Muscle of back (tissue), 11 donors: ENCODE data around the gene FBXW7. TPM values are rescaled to one million over a fixed set of nuclear protein-coding genes. Genes with fewer than 3 reads are reported as not detected.

Source experiments
- DNase-seq, 3 donors: peaks; one replicate each; pipeline versions ENCODE4 v3.0.0 to v3.0.0-alpha.2; 2013
- polyA plus RNA-seq, 10 donors: library from polyadenylated mRNA; unstranded; fragments of 120-200 nt; gene quantifications; one replicate each; pipeline ENCODE4 v1.2.1, GENCODE V29; 2013; ENCODE audit not compliant: insufficient read length in 10 of 10

Gene FBXW7
- polyA plus RNA-seq, 10 donors, result 19.8 to 38.0 (median 29.3) TPM

- peak in 1 of 3 donors; percentile 8 for DNase-seq
Observed at GRCh38 chr4:152374606-152375285, 161.1 kb downstream of the FBXW7 start.

- no peak for DNase-seq
Observed at GRCh38 chr4:152374153-152374552, 161.7 kb downstream of the FBXW7 start.

GRCh38 chr4:152372444-152372843 is 163.4 kb downstream of the FBXW7 start:
- DNase-seq, result no peak

- DNase-seq, result no peak
Observed at GRCh38 chr4:152369902-152370295, 166.0 kb downstream of the FBXW7 start.

- no peak for DNase-seq
Observed at GRCh38 chr4:152369203-152369901, 166.5 kb downstream of the FBXW7 start.

GRCh38 chr4:152368001-152368400 is 167.9 kb downstream of the FBXW7 start:
- no peak for DNase-seq

- DNase-seq, result no peak
Observed at GRCh38 chr4:152364883-152365282, 171.0 kb downstream of the FBXW7 start.

GRCh38 chr4:152364383-152364782 is 171.5 kb downstream of the FBXW7 start:
- DNase-seq, result no peak

- no peak for DNase-seq
Observed at GRCh38 chr4:152363904-152364303, 172.0 kb downstream of the FBXW7 start.

- peak in 1 of 3 donors; percentile 38 for DNase-seq
Observed at GRCh38 chr4:152363086-152363485, 172.8 kb downstream of the FBXW7 start.

GRCh38 chr4:152360045-152360410 is 175.9 kb downstream of the FBXW7 start:
- DNase-seq, result no peak

- DNase-seq, result no peak
Observed at GRCh38 chr4:152359208-152360044, 176.5 kb downstream of the FBXW7 start.

GRCh38 chr4:152357206-152357605 is 178.7 kb downstream of the FBXW7 start:
- DNase-seq, result no peak

- DNase-seq, result no peak
Observed at GRCh38 chr4:152356428-152357034, 179.4 kb downstream of the FBXW7 start.

- peak; percentile 92 to 97 (median 96) for DNase-seq
Observed at GRCh38 chr4:152352622-152353116, 183.2 kb downstream of the FBXW7 start.

- DNase-seq, result no peak
Observed at GRCh38 chr4:152352215-152352614, 183.7 kb downstream of the FBXW7 start.

GRCh38 chr4:152351080-152351479 is 184.8 kb downstream of the FBXW7 start:
- no peak for DNase-seq

- DNase-seq, result peak in 1 of 3 donors; percentile 18
Observed at GRCh38 chr4:152348670-152349069, 187.2 kb downstream of the FBXW7 start.

- DNase-seq, result no peak
Observed at GRCh38 chr4:152346979-152347378, 188.9 kb downstream of the FBXW7 start.

- no peak for DNase-seq
Observed at GRCh38 chr4:152346526-152346925, 189.4 kb downstream of the FBXW7 start.

- no peak for DNase-seq
Observed at GRCh38 chr4:152344001-152344400, 191.9 kb downstream of the FBXW7 start.

- DNase-seq, result no peak
Observed at GRCh38 chr4:152342293-152342692, 193.6 kb downstream of the FBXW7 start.
